ENCODE results near the gene NOL4L. TPM values are rescaled to one million over a fixed set of nuclear protein-coding genes. Genes with fewer than 3 reads are reported as not detected.

Gene NOL4L
- total and polyA plus RNA-seq, 9 donors, result 3.3 to 17.1 (median 10.6) TPM

GRCh38 chr20:32522526-32522775 lies 62.7 kb downstream of the NOL4L start:
- TF ChIP-seq EP300 (IDR thresholded peaks at IDR 0.05) (no peak), POLR2A (IDR thresholded peaks at IDR 0.05) (no peak), CTCF (IDR thresholded peaks at IDR 0.05) (no peak)
- Histone ChIP-seq H3K9me3 (no peaks in the 10 kb centered on the region), H3K27me3 (no peaks in the 10 kb centered on the region), H3K36me3 (no peaks in the 10 kb centered on the region), H3K4me1 (ENCODE audit: insufficient read depth) (peaks cover 4% of the 10 kb centered on the region), H3K4me3 (no peak overlapping the region), H3K27ac (no peak overlapping the region)
- 44 to 61% (median 46%) methylated on average over 3 of the region's 3 CpGs for WGBS, 3 donors
- no peak for DNase-seq
- intact Hi-C loops (cut with DNase I), result loop anchor here in 3 of 4 donors (5.0 kb wide), 3 partner anchors 130 to 255 kb away; no protein-coding TSS in a partner anchor

DNA sequence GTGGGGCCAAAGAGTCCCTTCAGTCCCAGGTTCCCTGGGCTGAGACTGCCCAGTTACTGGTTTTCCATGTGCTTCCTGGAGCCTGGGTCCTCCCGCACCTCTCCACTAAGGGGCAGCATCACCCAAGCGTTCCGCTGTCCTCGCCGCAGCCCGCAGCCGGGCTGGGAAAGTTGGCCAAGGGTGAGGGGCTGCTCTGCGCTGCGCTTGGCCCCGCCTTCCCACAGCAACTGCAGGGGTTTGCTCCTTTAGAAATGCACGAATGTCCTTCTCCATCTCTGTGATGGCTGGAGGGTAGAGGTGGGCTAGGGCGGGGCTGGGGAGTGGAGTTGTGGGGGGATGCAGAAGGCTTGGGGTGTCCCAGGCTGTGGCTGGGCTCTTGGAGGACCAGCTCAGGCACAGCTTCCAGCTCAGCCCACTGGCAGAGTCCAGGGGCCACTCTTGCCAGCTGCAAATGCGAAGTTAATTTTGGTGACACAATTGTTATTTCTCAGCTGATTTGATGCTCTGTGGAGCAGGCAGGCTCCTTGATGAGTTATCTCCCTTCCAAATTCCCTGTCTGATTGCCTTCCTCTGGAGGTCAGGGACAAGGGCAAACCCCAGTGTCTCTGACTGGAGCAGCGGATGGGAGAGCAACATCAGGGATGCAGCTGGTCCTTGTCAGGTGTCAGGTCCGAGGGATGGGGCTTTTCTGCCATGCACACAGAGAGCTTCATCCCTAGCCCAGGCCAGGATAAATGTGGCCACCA lies 63.2 kb downstream of the NOL4L start:
- intact Hi-C loops (cut with DNase I), result loop anchor here in 3 of 4 donors (1.0 to 5.0 kb wide), 4 partner anchors 130 to 255 kb away; no protein-coding TSS in a partner anchor
- H3K4me3 ChIP-seq, result no peak overlapping the region
- TF ChIP-seq EP300 (IDR thresholded peaks at IDR 0.05), result no peak
- peak; percentile 66 to 77 (median 75) for TF ChIP-seq CTCF (IDR thresholded peaks at IDR 0.05)
- no peak for TF ChIP-seq POLR2A (IDR thresholded peaks at IDR 0.05)
- peak; percentile 46 to 79 (median 71) for DNase-seq
- H3K36me3 ChIP-seq, result no peaks in the 10 kb centered on the region
- 6 to 11% (median 7%) methylated on average over 15 of the region's 15 CpGs for WGBS, 3 donors
- no peaks in the 10 kb centered on the region for H3K27me3 ChIP-seq
- no peak overlapping the region for H3K27ac ChIP-seq
- peaks cover 2% of the 10 kb centered on the region for H3K4me1 ChIP-seq (ENCODE audit: insufficient read depth)
- H3K9me3 ChIP-seq, result no peaks in the 10 kb centered on the region

DNA sequence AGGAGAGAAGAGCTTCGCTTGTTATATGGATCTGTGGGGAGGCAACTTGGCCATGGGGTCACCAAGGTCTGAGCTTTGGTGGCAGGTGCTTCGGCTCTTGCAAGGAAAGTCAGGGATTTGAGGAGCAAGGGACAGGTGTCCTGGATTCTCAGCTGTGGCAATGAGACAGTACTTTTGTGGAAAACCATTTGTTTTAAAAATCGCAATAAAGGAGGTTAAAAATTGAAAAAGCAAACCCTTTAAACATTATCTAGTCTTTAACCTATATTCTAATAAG lies 64.3 kb downstream of the NOL4L start:
- 64 to 97% (median 65%) methylated on average over 3 of the region's 3 CpGs for WGBS, 3 donors
- H3K4me3 ChIP-seq, result no peak overlapping the region
- no peak overlapping the region for H3K27ac ChIP-seq
- H3K9me3 ChIP-seq, result no peaks in the 10 kb centered on the region
- H3K27me3 ChIP-seq, result no peaks in the 10 kb centered on the region
- intact Hi-C loops (cut with DNase I), result loop anchor here in 3 of 4 donors (1.0 to 5.0 kb wide), 4 partner anchors 131 to 256 kb away; no protein-coding TSS in a partner anchor
- no peak for DNase-seq
- no peaks in the 10 kb centered on the region for H3K36me3 ChIP-seq
- no peak for TF ChIP-seq EP300 (IDR thresholded peaks at IDR 0.05)
- peaks cover 2% of the 10 kb centered on the region for H3K4me1 ChIP-seq (ENCODE audit: insufficient read depth)

GRCh38 chr20:32519381-32519730 lies 65.8 kb downstream of the NOL4L start:
- no peaks in the 10 kb centered on the region for H3K9me3 ChIP-seq
- TF ChIP-seq EP300 (IDR thresholded peaks at IDR 0.05), result no peak
- no peak for TF ChIP-seq CTCF (IDR thresholded peaks at IDR 0.05)
- TF ChIP-seq POLR2A (IDR thresholded peaks at IDR 0.05), result no peak
- no peak overlapping the region for H3K4me3 ChIP-seq
- no peak overlapping the region for H3K27ac ChIP-seq
- intact Hi-C loops (cut with DNase I), result no loop called here
- no peaks in the 10 kb centered on the region for H3K27me3 ChIP-seq
- 88 to 92% (median 89%) methylated on average over 11 of the region's 11 CpGs for WGBS, 3 donors
- no peak for DNase-seq
- H3K36me3 ChIP-seq, result no peaks in the 10 kb centered on the region
- no peaks in the 10 kb centered on the region for H3K4me1 ChIP-seq (ENCODE audit: insufficient read depth)

DNA sequence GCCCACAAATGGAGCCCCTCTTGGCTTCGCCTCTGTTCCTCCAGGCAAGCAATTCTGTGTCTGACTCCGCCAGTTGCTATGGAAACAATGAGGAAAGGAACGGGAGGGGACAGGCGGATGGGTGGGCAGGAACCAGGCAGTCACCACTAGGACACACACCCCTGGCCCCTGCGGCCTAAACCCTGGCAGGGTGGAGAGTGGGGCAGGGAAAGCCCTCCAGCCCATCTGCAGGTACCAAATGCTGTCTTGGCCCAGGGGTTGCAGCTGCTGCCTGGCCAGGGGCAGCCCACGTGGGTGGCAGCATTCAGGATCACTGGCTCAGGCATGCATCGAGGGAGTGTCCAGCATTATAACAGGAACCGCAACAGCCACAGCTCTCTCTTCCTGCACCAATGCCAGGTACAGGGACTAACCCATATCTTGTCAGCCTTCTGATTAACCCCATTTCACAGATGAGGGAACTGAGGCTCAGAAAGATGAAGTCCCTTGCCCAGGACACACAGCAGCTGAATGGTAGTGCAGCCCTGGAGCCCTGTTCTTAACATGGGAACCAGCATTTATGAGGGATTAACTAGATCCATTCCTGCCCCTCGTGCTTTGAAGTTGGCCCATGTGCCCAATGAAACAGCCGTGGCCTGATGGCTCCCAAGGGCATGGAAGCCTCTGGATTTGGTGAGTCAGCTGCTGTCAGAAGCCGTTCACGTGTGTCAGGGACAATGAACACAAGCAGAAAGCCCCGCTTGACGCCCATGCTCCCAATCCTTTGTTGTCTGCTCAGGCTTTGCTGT lies 66.3 kb downstream of the NOL4L start:
- intact Hi-C loops (cut with DNase I), result no loop called here
- WGBS, 3 donors, result 77 to 82% (median 81%) methylated on average over 14 of the region's 14 CpGs
- no peak overlapping the region for H3K27ac ChIP-seq
- TF ChIP-seq POLR2A (IDR thresholded peaks at IDR 0.05), result no peak
- TF ChIP-seq EP300 (IDR thresholded peaks at IDR 0.05), result no peak
- no peak for TF ChIP-seq CTCF (IDR thresholded peaks at IDR 0.05)
- no peaks in the 10 kb centered on the region for H3K27me3 ChIP-seq
- no peak overlapping the region for H3K4me3 ChIP-seq
- H3K36me3 ChIP-seq, result no peaks in the 10 kb centered on the region
- H3K4me1 ChIP-seq (ENCODE audit: insufficient read depth), result no peaks in the 10 kb centered on the region
- DNase-seq, result no peak
- no peaks in the 10 kb centered on the region for H3K9me3 ChIP-seq
